ENCODE data around the gene TRAM2. TPM values are rescaled to one million over a fixed set of nuclear protein-coding genes. Genes with fewer than 3 reads are reported as not detected.
A peak's percentile ranks its signal among the peaks of the same experiment; 100 is the strongest.

Gene TRAM2
- total RNA-seq, 1 experiment from 2014 or later, result 13.4 TPM

DNA sequence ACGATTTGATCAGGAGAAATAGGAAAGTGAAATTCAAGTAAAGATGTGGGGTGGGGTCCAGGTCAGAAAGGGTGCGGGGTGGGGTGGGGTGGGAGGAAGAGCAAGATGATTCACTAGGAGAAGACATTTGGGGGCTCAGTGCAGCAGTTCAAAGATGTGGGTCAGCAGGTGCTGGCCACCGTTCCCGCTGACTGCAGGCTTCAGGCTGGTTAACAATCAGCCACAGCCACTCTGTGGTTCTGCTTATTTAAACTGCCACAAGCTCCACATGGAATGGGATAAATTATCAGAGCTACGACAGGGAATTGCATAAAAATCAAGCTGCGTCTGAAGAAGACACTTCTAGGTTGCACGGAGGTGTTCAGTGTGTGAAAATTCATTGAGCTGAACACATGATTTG is 49.4 kb downstream of the TRAM2 start (continued):
- TF ChIP-seq, protein P1, sequence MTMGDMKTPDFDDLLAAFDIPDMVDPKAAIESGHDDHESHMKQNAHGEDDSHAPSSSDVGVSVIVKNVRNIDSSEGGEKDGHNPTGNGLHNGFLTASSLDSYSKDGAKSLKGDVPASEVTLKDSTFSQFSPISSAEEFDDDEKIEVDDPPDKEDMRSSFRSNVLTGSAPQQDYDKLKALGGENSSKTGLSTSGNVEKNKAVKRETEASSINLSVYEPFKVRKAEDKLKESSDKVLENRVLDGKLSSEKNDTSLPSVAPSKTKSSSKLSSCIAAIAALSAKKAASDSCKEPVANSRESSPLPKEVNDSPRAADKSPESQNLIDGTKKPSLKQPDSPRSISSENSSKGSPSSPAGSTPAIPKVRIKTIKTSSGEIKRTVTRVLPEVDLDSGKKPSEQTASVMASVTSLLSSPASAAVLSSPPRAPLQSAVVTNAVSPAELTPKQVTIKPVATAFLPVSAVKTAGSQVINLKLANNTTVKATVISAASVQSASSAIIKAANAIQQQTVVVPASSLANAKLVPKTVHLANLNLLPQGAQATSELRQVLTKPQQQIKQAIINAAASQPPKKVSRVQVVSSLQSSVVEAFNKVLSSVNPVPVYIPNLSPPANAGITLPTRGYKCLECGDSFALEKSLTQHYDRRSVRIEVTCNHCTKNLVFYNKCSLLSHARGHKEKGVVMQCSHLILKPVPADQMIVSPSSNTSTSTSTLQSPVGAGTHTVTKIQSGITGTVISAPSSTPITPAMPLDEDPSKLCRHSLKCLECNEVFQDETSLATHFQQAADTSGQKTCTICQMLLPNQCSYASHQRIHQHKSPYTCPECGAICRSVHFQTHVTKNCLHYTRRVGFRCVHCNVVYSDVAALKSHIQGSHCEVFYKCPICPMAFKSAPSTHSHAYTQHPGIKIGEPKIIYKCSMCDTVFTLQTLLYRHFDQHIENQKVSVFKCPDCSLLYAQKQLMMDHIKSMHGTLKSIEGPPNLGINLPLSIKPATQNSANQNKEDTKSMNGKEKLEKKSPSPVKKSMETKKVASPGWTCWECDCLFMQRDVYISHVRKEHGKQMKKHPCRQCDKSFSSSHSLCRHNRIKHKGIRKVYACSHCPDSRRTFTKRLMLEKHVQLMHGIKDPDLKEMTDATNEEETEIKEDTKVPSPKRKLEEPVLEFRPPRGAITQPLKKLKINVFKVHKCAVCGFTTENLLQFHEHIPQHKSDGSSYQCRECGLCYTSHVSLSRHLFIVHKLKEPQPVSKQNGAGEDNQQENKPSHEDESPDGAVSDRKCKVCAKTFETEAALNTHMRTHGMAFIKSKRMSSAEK (CRISPR knock-in tag; IDR thresholded peaks at IDR 0.05; ENCODE audit: borderline replicate concordance), result no peak
- TF ChIP-seq ATF3 (CRISPR knock-in tag; conservative IDR thresholded peaks at IDR 0.05), result no peak

GRCh38 chr6:52526634-52527033 is 50.2 kb downstream of the TRAM2 start:
- Mint-ChIP-seq H3K4me1 (peaks cover 28% of the 10 kb centered on the region), H3K36me3 (no peaks in the 10 kb centered on the region), H3K4me3 (no peak overlapping the region), H3K27ac (no peak overlapping the region), H3K27me3 (ENCODE audit: low read depth) (no peaks in the 10 kb centered on the region), H3K9me3 (no peaks in the 10 kb centered on the region)
- TF ChIP-seq ZNF425 (CRISPR knock-in tag; conservative IDR thresholded peaks at IDR 0.05) (no peak), NFE2L1 (CRISPR knock-in tag; IDR thresholded peaks at IDR 0.05) (no peak), SMAD4 (CRISPR knock-in tag; IDR thresholded peaks at IDR 0.05) (no peak), RELA (CRISPR knock-in tag; IDR thresholded peaks at IDR 0.05; ENCODE audit: borderline replicate concordance) (no peak), ELF4 (CRISPR knock-in tag; IDR thresholded peaks at IDR 0.05; ENCODE audit: low read depth) (no peak), ATF3 (CRISPR knock-in tag; conservative IDR thresholded peaks at IDR 0.05) (no peak)
- TF ChIP-seq, protein P2, sequence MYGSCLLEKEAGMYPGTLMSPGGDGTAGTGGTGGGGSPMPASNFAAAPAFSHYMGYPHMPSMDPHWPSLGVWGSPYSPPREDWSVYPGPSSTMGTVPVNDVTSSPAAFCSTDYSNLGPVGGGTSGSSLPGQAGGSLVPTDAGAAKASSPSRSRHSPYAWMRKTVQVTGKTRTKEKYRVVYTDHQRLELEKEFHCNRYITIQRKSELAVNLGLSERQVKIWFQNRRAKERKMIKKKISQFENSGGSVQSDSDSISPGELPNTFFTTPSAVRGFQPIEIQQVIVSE (CRISPR knock-in tag; IDR thresholded peaks at IDR 0.05; ENCODE audit: borderline replicate concordance), result no peak
- DNase-seq (ENCODE audit: low spot score) (no peak), ATAC-seq (no peak)
- ChIA-PET POLR2A (no interaction called here), CTCF (interaction anchor here (3.7 kb wide), 1 partner anchor 9 kb away, joined by 8 read pairs; no protein-coding TSS in a partner anchor)

- DNase-seq (ENCODE audit: low spot score) (no peak), ATAC-seq (no peak)
- Mint-ChIP-seq H3K4me3 (no peak overlapping the region), H3K27me3 (ENCODE audit: low read depth) (no peaks in the 10 kb centered on the region), H3K27ac (peak overlapping the region; percentile 57), H3K36me3 (no peaks in the 10 kb centered on the region), H3K9me3 (no peaks in the 10 kb centered on the region), H3K4me1 (peaks cover 26% of the 10 kb centered on the region)
- CTCF ChIA-PET, result interaction anchor here (1.2 to 3.7 kb wide), 4 partner anchors 11 to 127 kb away, joined by 3 to 9 read pairs (median 7); partner anchors contain the start of gene TRAM2
- POLR2A ChIA-PET, result interaction anchor here (0.5 kb wide), 1 partner anchor 33 kb away, joined by 3 read pairs; no protein-coding TSS in a partner anchor
- TF ChIP-seq HMGXB4 (CRISPR knock-in tag; IDR thresholded peaks at IDR 0.05) (no peak), PRRX2 (CRISPR knock-in tag; IDR thresholded peaks at IDR 0.05) (no peak), TEAD1 (CRISPR knock-in tag; IDR thresholded peaks at IDR 0.05) (no peak), ZNF121 (CRISPR knock-in tag; IDR thresholded peaks at IDR 0.05) (no peak), ZNF219 (CRISPR knock-in tag; IDR thresholded peaks at IDR 0.05; ENCODE audit: borderline replicate concordance) (no peak), FOXK1 (CRISPR knock-in tag; IDR thresholded peaks at IDR 0.05) (no peak), GTF2I (CRISPR knock-in tag; conservative IDR thresholded peaks at IDR 0.05) (no peak)
- TF ChIP-seq, protein P3, sequence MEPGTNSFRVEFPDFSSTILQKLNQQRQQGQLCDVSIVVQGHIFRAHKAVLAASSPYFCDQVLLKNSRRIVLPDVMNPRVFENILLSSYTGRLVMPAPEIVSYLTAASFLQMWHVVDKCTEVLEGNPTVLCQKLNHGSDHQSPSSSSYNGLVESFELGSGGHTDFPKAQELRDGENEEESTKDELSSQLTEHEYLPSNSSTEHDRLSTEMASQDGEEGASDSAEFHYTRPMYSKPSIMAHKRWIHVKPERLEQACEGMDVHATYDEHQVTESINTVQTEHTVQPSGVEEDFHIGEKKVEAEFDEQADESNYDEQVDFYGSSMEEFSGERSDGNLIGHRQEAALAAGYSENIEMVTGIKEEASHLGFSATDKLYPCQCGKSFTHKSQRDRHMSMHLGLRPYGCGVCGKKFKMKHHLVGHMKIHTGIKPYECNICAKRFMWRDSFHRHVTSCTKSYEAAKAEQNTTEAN (CRISPR knock-in tag; IDR thresholded peaks at IDR 0.05), result no peak
Observed at GRCh38 chr6:52524918-52525317, 51.9 kb downstream of the TRAM2 start.
